Uterus (tissue), 2 donors: Measurements from ENCODE around the gene HCFC2.

Experiments
- POLR2A ChIP-seq, 2 donors: fragments of 450-650 bp; IDR thresholded peaks; one replicate each; pipeline ENCODE4 v1.6.1; 2016; ENCODE audit warnings: antibody characterized with exemption in 2 of 2, mild to moderate bottlenecking in 1 of 2, moderate library complexity in 1 of 2
- TF ChIP-seq, protein P1 (sequence below), 4 experiments: fragments of 200-600 bp in 2 of 4; fragments of 450-650 bp in 2 of 4; sonication (generic) in 2 of 4; IDR thresholded peaks; one replicate each; pipeline ENCODE4 v1.5.1; 2016 to 2019; ENCODE audit warnings: antibody characterized with exemption in 4 of 4, mild to moderate bottlenecking in 2 of 4, moderate library complexity in 1 of 4

DNA sequence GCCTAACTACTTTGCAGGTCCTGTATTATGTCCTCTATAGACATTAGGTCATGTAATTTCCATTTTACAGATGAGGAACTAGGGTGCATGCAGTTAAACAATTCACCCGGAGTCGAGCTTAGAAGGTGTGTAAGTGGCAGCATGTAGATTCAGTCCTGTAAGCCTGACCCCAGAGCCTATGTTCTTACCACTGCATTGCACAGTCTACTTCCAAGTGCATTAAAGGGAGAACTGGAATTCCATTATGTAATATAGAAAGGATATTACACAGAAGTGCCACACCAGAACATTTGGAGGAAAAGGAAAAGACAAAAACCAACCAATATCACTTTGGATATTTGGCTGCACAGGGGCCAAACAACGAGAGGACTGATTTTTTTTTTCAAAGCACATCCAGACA is 15.5 kb upstream of the HCFC2 start:
- TF ChIP-seq, protein P1, sequence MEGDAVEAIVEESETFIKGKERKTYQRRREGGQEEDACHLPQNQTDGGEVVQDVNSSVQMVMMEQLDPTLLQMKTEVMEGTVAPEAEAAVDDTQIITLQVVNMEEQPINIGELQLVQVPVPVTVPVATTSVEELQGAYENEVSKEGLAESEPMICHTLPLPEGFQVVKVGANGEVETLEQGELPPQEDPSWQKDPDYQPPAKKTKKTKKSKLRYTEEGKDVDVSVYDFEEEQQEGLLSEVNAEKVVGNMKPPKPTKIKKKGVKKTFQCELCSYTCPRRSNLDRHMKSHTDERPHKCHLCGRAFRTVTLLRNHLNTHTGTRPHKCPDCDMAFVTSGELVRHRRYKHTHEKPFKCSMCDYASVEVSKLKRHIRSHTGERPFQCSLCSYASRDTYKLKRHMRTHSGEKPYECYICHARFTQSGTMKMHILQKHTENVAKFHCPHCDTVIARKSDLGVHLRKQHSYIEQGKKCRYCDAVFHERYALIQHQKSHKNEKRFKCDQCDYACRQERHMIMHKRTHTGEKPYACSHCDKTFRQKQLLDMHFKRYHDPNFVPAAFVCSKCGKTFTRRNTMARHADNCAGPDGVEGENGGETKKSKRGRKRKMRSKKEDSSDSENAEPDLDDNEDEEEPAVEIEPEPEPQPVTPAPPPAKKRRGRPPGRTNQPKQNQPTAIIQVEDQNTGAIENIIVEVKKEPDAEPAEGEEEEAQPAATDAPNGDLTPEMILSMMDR (IDR thresholded peaks at IDR 0.05), result no peak
- TF ChIP-seq POLR2A (IDR thresholded peaks at IDR 0.05), result no peak
